K562 (cell line): ENCODE results near the gene TRAK1. TPM values are rescaled to one million over a fixed set of nuclear protein-coding genes. Genes with fewer than 3 reads are reported as not detected.

Experiments
- EGR1 ChIP-seq: fragments of 450-650 bp; conservative IDR thresholded peaks from 2 replicates; pipeline ENCODE4 v1.6.1; 2017; ENCODE audit warnings: mild to moderate bottlenecking
- ERF ChIP-seq: fragments of 450-650 bp; formaldehyde crosslinking; IDR thresholded peaks from 2 replicates; pipeline ENCODE4 v1.4.0; 2020; ENCODE audit warnings: mild to moderate bottlenecking, mixed read lengths
- EWSR1 ChIP-seq: fragments of 450-650 bp; IDR thresholded peaks from 2 replicates; pipeline ENCODE4 v1.6.1; 2018; ENCODE audit warnings: borderline replicate concordance, mild to moderate bottlenecking, low read depth, moderate library complexity; ENCODE audit not compliant: partially characterized antibody
- HDAC2 ChIP-seq: fragments of 450-650 bp; IDR thresholded peaks from 2 replicates; pipeline ENCODE4 v1.6.1; 2016; ENCODE audit warnings: mild to moderate bottlenecking
- KDM1A ChIP-seq, 2 experiments: fragments of 450-650 bp; IDR thresholded peaks; 2 replicates each; pipeline ENCODE4 v1.6.1; 2016; ENCODE audit warnings: mild to moderate bottlenecking in 2 of 2
- MAZ ChIP-seq, 2 experiments: fragments of 450-650 bp in 1 of 2; sonication (generic) in 1 of 2; formaldehyde crosslinking; IDR thresholded peaks in 1 of 2; conservative IDR thresholded peaks in 1 of 2; 2 replicates each; pipeline versions ENCODE4 v1.4.0 to v1.5.0; 2020; ENCODE audit warnings: mild to moderate bottlenecking in 1 of 2, missing genetic modification reagents in 1 of 2
- MTA1 ChIP-seq: fragments of 450-650 bp; IDR thresholded peaks from 2 replicates; pipeline ENCODE4 v1.6.1; 2017; ENCODE audit warnings: borderline replicate concordance
- NCOA6 ChIP-seq: fragments of 450-650 bp; IDR thresholded peaks from 2 replicates; pipeline ENCODE4 v1.6.1; 2017; ENCODE audit warnings: mild to moderate bottlenecking
- NR3C1 ChIP-seq: sonication (generic); formaldehyde crosslinking; IDR thresholded peaks from 2 replicates; pipeline ENCODE4 v1.8.1; 2022; ENCODE audit warnings: missing genetic modification reagents
- NRF1 ChIP-seq, 2 experiments: fragments of 450-650 bp; IDR thresholded peaks in 1 of 2; conservative IDR thresholded peaks in 1 of 2; 2 replicates each; pipeline ENCODE4 v1.6.1; 2014; ENCODE audit warnings: mild to moderate bottlenecking in 2 of 2
- SRSF3 ChIP-seq: fragments of 200-400 bp; formaldehyde crosslinking; IDR thresholded peaks from 2 replicates; pipeline ENCODE4 v1.6.1; 2016; ENCODE audit warnings: mild to moderate bottlenecking, low read length, moderate library complexity; ENCODE audit not compliant: insufficient read depth
- TRIM28 ChIP-seq: fragments of 450-650 bp; IDR thresholded peaks from 2 replicates; pipeline ENCODE4 v1.6.1; 2017
- ZNF263 ChIP-seq: sonication (generic); formaldehyde crosslinking; IDR thresholded peaks from 2 replicates; pipeline ENCODE4 v1.8.0; 2022; ENCODE audit warnings: mild to moderate bottlenecking, missing genetic modification reagents, borderline replicate concordance
- ZNF699 ChIP-seq: fragments of 250-450 bp; sonication (Bioruptor Pico); IDR thresholded peaks from 2 replicates; pipeline ENCODE4 v1.8.0; 2021; ENCODE audit warnings: mild to moderate bottlenecking, moderate library complexity; ENCODE audit not compliant: insufficient replicate concordance
- polyA plus RNA-seq, 8 experiments: library from polyadenylated mRNA; depleted of rRNA in 4 of 8; stranded (reverse) in 5 of 8; unstranded in 3 of 8; fragments of >200 nt; fragmentation: Nextera tagmentation in 2 of 8; fragmentation: Illumina TruSeq in 1 of 8; extraction: Ambion mirVana in 2 of 8; extraction: Trizol in 1 of 8; gene quantifications; 2 replicates each; pipeline versions ENCODE4 v1.2.1 to v1.2.3, GENCODE V29; 2011 to 2014; ENCODE audit warnings: inconsistent platforms in 1 of 8, missing spikeins in 1 of 8
- total RNA-seq, 7 experiments: library from RNA; depleted of rRNA in 6 of 7; stranded (reverse); fragments of >200 nt in 6 of 7; fragmentation: Illumina TruSeq in 2 of 7; extraction: Trizol in 2 of 7; gene quantifications; 2 replicates each; pipeline versions ENCODE4 v1.2.1 to v1.2.3, GENCODE V29; 2011 to 2021; ENCODE audit warnings: low replicate concordance in 1 of 7
- TF ChIP-seq, protein P1 (sequence below): fragments of 450-650 bp; IDR thresholded peaks from 2 replicates; pipeline ENCODE4 v1.6.1; 2016; ENCODE audit warnings: low read depth, mild to moderate bottlenecking, moderate library complexity
- TF ChIP-seq, protein P2 (sequence below), 2 experiments: fragments of 250-450 bp in 1 of 2; fragments of 450-650 bp in 1 of 2; sonication (Bioruptor Pico) in 1 of 2; IDR thresholded peaks; 2 replicates each; pipeline versions ENCODE4 v1.6.1 to v1.8.0; 2016 to 2021; ENCODE audit warnings: mild to moderate bottlenecking in 2 of 2, moderate library complexity in 2 of 2, missing compliant biosample characterization in 1 of 2, missing genetic modification characterization in 1 of 2

The TRAK1 gene
- total and polyA plus RNA-seq, 9 of the 15 experiments (the other 6 are each of a cell fraction or from before 2014, with no cell fraction given) = 5.3 to 28.5 (median 17.5) TPM

DNA sequence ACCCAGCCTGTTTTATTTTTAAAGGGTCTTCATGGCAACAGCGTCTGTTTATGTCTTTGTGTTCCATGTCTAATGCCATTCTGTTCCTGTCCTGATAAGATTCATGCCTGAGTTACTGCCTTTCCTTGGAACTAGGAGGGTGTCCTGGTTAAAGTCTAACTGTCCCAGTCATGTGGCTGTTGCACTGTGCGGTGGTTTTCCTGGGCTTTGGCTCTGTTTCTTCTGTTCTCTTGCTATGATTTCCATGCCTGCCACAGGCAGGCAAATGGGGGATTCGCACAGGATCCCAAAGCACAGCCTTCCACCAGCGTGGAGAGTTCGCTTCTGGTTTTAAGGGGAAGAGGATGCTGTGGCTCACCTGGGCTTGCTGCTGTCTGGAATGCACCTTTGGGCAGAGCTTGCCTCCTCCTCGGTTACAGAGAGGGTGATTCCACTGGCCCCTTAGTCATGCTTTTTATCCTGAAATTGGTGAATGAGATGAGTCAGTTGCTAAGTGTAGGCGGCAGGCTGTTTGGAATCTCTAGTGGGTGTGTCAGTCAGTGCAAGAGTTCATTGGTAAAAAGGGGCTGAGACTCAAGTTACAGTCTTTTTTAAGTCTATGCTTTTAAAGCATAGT lies 88.1 kb downstream of the TRAK1 start (continued):
- peak in 1 of 2 experiments; percentile 37; a peak in 1 of 4 replicates for TF ChIP-seq NRF1 (conservative IDR thresholded peaks at IDR 0.05 in 1 of 2, IDR thresholded peaks at IDR 0.05 in 1 of 2)
- TF ChIP-seq SRSF3 = no peak
- TF ChIP-seq NR3C1 (CRISPR knock-in tag) = no peak
- TF ChIP-seq ZNF699 (CRISPR knock-in tag) = no peak
- TF ChIP-seq ZNF263 (CRISPR knock-in tag) = no peak; the same call in 1 of the 2 replicates
- TF ChIP-seq, protein P1, sequence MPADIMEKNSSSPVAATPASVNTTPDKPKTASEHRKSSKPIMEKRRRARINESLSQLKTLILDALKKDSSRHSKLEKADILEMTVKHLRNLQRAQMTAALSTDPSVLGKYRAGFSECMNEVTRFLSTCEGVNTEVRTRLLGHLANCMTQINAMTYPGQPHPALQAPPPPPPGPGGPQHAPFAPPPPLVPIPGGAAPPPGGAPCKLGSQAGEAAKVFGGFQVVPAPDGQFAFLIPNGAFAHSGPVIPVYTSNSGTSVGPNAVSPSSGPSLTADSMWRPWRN = no peak
- TF ChIP-seq KDM1A (IDR thresholded peaks at IDR 0.05) = no peak
- TF ChIP-seq EWSR1 = no peak
- peak; percentile 94 for TF ChIP-seq EGR1
- TF ChIP-seq HDAC2 = peak; percentile 50; the same call in 1 of the 2 replicates
- no peak for TF ChIP-seq NCOA6
- 0 out of 2 replicates have a peak, but pooled peaks have one; percentile 17 for TF ChIP-seq MTA1
- no peak for TF ChIP-seq TRIM28
- TF ChIP-seq, protein P2, sequence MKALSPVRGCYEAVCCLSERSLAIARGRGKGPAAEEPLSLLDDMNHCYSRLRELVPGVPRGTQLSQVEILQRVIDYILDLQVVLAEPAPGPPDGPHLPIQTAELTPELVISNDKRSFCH (CRISPR knock-in tag; IDR thresholded peaks at IDR 0.05) = no peak
- TF ChIP-seq, protein P2 (tag; IDR thresholded peaks at IDR 0.05) = no peak
- TF ChIP-seq ERF (CRISPR knock-in tag) = 0 out of 2 replicates have a peak, but pooled peaks have one; percentile 24
- no peak for TF ChIP-seq MAZ (CRISPR knock-in tag; conservative IDR thresholded peaks at IDR 0.05 in 1 of 2, IDR thresholded peaks at IDR 0.05 in 1 of 2)
